Measurements from ENCODE around the gene CDC14B.

The CDC14B gene

GRCh38 chr9:96500696-96501632 lies 118.7 kb downstream of the CDC14B start:
- no peak for DNase-seq

GRCh38 chr9:96499257-96499656 lies 120.4 kb downstream of the CDC14B start:
- no peak for DNase-seq

- DNase-seq, result no peak
Observed at GRCh38 chr9:96498796-96499195, 120.8 kb downstream of the CDC14B start.

- DNase-seq, result no peak
Observed at GRCh38 chr9:96497117-96497399, 122.6 kb downstream of the CDC14B start.

- DNase-seq, result no peak
Observed at GRCh38 chr9:96496368-96497116, 123.1 kb downstream of the CDC14B start.

- no peak for DNase-seq
Observed at GRCh38 chr9:96495341-96495740, 124.3 kb downstream of the CDC14B start.

- no peak for DNase-seq
Observed at GRCh38 chr9:96494215-96494800, 125.3 kb downstream of the CDC14B start.

- no peak for DNase-seq
Observed at GRCh38 chr9:96493757-96494156, 125.9 kb downstream of the CDC14B start.

- DNase-seq, result no peak
Observed at GRCh38 chr9:96492993-96493531, 126.6 kb downstream of the CDC14B start.

- DNase-seq, result no peak
Observed at GRCh38 chr9:96491880-96492525, 127.6 kb downstream of the CDC14B start.

- peak; percentile 23 for DNase-seq
Observed at GRCh38 chr9:96491079-96491879, 128.4 kb downstream of the CDC14B start.

- no peak for DNase-seq
Observed at GRCh38 chr9:96490534-96491078, 129.0 kb downstream of the CDC14B start.

- DNase-seq, result no peak
Observed at GRCh38 chr9:96489482-96489979, 130.1 kb downstream of the CDC14B start.

- DNase-seq, result no peak
Observed at GRCh38 chr9:96487949-96488348, 131.7 kb downstream of the CDC14B start.

- DNase-seq, result no peak
Observed at GRCh38 chr9:96487029-96487396, 132.6 kb downstream of the CDC14B start.

GRCh38 chr9:96486386-96487028 lies 133.1 kb downstream of the CDC14B start:
- no peak for DNase-seq

GRCh38 chr9:96485280-96485679 lies 134.4 kb downstream of the CDC14B start:
- DNase-seq, result no peak

- DNase-seq, result no peak
Observed at GRCh38 chr9:96484521-96484931, 135.1 kb downstream of the CDC14B start.

- DNase-seq, result no peak
Observed at GRCh38 chr9:96483733-96484390, 135.8 kb downstream of the CDC14B start.

GRCh38 chr9:96483197-96483596 lies 136.4 kb downstream of the CDC14B start:
- no peak for DNase-seq

GRCh38 chr9:96482476-96482875 lies 137.2 kb downstream of the CDC14B start:
- DNase-seq, result no peak
